ENCODE results near the gene DHRS7C.

DHRS7C gene, protein sequence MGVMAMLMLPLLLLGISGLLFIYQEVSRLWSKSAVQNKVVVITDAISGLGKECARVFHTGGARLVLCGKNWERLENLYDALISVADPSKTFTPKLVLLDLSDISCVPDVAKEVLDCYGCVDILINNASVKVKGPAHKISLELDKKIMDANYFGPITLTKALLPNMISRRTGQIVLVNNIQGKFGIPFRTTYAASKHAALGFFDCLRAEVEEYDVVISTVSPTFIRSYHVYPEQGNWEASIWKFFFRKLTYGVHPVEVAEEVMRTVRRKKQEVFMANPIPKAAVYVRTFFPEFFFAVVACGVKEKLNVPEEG
- total RNA-seq = 0 reads per million in 3 experiments

DNA sequence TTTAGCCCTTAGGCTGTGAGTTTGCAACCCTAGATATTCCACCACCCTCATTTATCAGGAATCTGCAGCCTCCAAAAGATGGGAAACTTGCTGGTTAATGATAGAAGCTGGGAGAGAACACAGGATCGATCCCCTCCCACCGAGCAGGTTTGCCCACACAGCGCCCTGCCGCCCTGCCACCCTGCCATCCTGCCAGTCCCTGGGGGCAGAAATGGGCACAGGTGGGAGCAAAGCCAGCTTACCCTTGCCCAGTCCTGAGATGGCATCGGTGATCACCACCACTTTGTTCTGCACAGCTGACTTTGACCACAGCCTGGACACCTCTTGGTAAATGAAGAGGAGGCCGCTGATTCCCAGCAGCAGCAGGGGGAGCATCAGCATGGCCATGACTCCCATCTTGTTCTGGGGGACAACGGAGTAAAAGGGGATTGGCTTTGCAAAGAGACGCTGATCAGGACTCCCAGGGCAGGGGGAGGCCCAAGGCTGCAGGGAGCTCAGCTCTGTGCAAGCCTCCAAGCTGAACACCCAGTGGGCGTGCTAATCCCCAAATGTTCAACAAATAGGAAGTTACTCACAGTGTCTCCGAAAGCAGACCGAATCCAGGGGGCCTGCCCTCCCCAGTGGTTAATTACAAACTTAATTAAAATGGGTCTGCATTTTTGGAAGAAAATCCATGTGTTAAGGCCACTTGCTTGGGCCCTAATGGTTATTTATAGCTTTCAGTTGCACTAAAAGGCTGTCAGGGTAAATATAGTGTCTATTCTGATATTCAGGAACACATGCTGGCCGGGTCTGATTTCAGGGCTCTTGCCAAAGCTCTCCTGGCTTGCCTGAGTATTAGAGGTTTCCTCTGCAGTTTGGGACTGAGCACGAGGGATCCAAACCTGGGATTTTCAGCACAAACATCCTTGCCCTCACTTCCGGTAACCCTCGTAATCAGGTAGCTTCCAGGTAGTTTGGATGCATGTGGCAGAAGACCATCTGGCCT is at the start of gene DHRS7C:
DHRS7C (minus strand) TSS at position 704 of the 988 bp plus-strand sequence; CDS start at position 396, 308 bp downstream.
- DNase-seq = no peak

DNA sequence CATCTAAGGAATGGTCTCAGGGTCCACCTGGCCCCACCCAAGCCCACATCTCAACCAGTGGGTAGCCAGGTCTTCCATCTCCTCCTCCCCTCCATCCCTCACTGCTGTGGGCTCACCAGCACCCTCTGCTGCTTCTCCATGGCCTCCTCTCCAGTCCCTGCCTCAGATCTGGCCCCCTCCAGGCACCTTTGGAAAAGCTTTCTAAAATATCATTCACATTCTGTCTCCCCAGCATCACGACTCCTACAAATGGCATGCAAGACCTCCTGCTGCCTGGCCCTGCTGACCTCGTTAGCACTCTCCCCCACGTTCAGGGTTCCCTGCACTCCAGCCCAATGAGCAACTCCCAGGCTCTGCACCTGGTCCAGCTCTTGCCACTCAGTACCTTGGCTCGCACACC is 48.0 kb upstream of the DHRS7C start:
- DNase-seq = no peak

DNA sequence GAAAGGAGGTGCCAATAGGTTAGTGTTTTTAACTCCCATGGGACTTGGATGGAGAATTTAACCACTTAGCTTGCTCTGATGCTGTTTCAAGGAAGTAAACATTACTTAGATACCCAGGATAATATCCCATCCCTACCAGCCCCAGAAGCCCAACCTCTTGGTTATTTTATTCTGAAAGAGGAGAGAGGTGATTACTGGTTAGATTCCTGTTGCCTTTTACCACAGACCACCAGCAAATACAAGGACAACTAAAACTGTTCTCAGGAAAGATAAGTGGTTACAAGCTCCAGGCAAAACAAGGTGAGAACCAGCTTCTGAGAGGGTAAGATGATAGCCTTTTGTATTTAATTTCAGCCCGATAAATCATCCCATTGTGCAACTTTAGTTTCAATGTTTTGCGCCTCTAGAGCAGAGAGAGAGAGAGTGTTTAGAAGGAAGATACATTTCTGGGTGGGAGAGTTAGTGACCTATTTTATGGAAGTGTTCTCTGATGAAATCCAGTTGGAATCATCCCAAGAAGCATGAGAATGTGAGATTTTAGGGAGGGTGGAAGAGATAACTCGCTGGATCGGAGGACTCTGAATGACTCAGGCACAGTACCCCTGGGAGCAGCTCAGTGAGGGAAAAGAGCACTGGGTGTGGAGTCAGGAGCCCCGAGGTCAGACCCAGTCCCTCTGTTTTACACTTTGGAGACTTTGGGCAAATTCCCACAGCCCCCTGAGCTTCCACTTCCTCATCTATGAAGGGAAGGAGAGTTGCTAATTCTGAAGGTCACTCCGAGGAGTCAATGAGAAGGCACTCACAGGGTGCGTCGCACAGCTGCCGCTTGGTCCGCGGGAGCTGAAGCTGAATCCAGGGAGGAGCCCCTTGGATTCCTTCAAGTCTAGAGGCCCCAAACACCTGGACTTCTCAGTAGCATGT is 46.4 kb upstream of the DHRS7C start:
- no peak for DNase-seq

DNA sequence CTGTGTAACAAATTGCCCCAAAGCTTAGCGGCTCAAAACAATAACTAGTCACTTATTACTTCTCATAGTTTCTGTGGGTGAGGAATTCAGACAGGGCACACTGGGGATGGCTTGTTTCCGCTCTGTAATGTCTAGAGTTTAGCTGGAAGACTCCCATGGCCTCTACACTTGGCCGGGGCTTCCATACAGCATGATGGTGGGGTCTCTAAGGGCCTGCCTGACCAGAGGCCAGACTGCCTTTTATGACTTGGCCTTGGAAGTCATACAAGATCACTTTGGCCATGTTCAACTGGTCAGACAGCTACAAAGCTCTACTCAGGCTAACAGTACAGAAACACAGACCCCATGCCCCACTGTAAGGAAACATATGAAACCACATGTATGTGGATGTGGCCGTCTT is 42.5 kb upstream of the DHRS7C start:
- no peak for DNase-seq

DNA sequence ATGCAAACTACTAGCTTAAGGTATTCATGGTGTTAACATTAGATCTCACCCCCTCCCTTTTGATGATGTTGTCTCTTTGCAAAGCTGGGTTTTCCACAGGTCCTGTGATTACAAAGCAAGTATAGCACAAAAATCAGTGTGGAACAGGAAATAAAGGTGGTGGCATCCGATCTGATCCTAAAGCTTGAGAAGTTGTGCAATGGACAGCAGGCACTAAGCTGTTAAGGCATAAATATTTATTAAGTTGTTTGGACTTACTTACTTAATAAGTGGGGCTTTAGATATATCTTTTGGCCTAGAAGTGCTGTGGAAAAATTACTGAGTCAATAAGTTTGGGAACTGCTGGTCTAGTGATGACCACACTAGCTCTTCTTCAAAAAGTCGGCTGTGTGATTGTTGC is 39.3 kb upstream of the DHRS7C start:
- no peak for DNase-seq

DNA sequence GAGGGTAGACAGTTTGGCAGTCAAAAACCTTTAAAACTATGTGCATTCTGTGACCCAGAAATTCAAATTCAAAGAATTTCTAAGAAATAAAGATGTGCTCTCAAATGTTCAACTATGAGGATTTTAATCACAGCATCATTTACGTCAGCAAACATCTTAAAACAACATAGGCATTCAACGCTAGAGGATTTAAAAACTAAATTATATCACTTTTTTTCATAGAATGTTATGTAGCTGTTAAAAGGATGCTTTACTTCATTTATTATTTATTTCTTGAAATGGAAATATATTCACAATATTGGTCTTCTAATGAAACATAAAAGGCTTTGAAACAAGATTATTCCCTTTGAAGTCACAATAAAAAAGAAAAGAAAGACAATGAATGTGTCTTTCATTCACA is 38.0 kb upstream of the DHRS7C start:
- DNase-seq = no peak

DNA sequence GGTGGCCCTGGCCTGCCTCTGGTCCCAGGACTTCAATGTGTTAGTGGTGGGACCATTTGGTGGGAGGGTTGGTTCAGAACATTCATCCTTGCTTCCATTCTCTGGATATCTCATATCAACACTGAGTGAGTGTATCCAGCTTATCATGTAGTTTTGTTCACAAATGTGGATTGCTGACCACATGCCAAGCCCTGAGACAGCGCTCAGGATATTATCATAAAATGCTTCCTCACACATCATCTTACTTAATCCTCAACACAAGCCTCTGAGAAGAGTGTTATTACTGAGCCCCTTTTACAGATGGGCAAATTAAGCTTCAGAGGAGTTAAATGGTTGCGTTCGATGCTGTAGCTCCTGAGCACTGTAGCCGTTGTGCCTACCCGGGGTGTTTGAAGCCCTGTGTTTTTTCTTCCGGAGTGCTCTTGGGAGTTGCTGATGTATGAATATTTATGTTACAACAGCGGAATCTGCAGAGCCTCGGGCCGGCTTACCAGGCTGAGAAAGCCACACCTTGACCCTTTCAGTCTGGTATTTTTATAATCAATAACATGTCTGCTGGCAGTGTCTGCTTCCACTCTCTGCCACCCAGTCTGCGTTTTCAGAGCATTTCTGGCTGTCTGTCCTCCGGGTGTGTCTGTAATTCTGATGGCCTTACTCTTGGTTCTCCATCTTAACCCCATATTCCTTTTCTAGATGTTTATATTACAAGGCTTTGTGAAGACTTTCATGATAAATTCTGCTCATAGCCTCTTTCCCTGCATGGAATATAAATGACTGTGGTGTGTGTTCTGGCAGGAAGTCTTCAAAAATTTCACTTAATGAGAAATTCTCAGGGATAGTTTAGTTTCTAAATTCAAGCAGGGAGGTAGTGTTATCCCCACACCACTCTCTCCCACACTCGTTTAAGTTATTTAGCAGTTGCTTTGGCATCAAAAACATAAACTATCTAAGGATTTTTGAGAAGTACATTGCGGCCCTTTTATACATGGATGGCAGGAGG is 37.2 kb upstream of the DHRS7C start:
- DNase-seq = no peak

DNA sequence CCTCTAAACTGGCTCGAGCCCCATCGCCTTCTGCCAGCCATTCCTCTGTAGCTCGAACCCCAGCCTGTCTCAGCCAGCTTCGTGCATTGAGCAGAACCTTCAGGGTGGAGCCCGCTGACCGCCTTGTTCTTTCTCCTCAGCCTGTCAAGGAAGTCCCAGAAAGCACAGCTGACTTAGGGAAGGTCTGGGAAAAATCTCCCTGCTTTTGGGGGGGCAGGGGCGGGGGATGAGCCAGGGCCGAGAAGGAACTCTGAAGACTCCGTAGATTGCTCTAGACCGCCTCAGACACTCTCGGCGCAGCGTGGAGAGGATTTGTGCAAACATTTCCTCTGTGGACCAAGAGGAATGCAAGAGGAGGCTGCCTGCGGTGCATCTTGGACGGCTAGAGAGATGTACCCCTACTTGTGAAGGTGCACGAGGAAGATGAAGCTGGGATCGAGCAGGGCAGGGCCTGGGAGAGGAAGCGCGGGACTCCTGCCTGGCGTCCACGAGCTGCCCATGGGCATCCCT is 34.3 kb upstream of the DHRS7C start, which contains the start of gene GLP2R:
GLP2R (plus strand) TSS at position 284 of the 510 bp plus-strand sequence; CDS start at position 424, 140 bp downstream.
- DNase-seq = no peak

DNA sequence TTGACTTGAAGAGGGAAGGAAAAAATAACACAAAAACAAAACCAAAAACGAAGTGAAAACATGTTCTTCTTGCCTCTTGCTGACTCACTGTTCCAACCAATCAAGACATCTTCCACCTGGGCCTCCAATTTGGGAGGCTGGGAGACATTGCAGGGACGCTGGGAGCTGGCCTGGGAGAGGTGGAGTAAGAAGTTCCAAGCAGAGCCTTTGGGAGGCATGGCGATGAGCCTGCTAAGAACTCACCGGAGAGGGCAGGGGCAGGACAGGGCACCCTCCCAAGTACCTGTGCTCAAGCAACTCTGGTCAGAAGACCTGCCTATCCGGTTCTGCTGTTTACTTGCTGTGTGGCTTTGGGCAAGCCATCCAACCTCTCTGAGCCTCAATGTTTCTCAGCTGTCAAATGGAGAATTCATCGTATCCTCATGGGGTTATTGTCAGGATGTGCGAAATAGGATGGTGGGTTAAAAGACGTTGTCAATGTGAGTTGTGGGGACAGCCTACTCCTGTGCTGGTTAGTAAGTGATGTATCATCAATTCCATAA is 33.5 kb upstream of the DHRS7C start:
- DNase-seq = no peak

DNA sequence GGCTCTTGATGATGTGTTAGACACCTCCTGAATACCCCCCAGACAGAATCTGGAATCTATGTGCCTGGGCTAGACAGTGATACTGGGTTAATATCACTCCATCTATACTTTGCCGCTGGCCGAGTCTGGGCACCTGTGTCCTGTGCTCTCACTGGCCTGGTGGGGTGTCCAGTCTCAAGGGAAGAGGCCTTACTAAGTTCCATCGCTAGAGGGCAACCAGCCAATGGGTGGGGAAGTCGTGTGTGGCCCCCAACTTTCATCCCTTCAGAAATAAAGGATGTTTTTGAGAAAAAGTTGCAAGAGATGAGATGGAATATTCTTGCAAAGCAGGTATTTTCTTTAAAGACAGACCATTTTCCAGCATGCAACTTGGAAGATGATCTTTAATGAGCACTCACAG is 32.7 kb upstream of the DHRS7C start:
- DNase-seq = no peak

DNA sequence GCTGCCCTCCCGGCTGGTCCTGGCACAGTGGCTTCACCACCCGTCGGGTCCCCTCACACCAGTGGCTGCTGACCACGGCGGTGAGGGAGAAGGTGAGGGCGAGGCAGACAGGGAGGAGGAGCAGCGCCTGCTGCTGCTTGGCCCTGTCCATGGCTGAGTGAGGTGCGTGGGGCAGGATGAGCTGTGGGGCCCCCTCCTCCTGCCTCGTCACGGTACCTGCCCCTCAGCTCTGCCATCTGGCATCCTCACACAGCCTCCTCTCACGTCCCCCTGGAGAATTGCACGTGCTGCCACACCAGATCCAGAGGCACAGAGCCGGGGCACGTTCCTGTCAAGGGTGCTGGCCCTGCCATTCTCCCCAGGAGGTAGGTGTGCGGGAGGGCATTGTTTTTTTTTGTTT is 30.5 kb upstream of the DHRS7C start, which contains the start of gene GSG1L2:
GSG1L2 (minus strand) TSS at position 159 of the 400 bp plus-strand sequence; CDS start at position 151, 8 bp downstream.
- no peak for DNase-seq

DNA sequence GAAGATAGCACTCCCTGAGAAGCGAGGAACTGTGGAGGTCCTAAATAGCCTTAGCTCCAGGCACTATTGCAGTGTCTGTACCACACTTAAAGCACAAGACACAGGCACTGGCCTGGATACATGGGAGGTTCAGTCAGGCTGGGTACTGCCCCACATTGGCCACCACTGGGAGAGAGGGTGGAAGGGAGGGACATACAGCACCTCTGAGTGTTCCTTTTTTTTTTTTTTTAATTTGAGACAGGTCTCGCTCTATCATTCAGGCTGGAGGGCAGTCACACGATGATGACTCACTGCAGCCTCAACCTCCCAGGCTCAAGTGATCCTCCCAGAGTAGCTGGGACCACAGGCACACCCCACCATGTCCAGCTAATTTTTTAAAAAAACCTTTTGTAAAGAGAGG is 29.1 kb upstream of the DHRS7C start:
- DNase-seq = no peak

DNA sequence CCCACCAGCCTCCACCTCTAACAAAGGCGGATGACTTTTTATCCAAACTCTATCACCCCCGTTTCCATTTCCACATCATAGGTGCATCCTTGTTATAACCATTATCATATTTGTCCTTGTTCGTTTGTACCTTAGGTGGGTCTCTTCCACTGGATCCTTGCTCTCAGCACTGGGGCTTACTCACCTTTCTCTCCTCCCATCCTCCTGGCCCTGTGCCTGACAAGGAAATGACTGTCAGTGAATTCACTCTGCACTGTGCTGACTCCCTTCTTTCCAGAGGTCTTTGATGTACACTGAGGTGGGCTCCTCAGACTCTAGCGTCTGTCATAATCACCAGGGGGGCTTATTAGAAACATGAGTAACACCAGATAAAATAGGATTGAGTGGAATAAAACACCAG is 27.4 kb upstream of the DHRS7C start:
- no peak for DNase-seq

DNA sequence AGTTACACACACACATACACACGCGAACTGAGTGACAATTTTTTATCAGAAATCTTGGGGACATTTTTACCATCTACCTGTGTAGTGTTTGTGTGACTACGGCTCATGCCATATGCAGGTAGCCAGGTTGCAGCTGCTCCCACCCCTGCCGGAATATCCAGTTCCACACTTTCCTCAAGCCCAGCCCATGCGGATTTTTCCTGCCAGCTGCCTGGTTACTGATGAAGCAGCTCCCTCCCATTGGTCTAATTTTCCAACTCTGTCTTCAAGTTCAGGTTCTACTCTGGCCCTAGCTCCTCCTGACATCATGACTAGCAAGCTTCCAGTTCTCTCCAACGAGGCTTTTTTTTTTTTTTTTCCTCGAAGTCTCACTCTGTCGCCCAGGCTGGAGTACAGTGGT is 25.7 kb upstream of the DHRS7C start:
- DNase-seq = no peak

DNA sequence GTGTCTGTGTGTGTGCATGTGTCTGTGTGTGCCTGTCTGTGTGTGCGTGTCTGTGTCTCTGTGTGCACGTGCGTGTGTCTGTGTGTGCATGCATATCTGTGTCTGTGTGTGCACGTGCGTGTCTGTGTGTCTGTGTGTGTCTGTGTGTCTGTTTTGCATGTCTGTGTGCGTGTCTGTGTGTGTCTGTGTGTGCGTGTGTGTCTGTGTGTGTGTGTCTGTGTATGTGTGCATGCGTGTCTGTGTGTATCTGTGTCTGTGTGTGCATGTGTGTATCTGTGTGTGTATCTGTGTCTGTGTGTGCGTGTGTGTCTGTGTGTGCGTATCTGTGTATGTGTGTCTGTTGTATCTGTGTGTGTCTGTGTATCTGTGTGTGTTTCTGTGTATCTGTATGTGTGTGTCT is 25.1 kb upstream of the DHRS7C start:
- DNase-seq = no peak

DNA sequence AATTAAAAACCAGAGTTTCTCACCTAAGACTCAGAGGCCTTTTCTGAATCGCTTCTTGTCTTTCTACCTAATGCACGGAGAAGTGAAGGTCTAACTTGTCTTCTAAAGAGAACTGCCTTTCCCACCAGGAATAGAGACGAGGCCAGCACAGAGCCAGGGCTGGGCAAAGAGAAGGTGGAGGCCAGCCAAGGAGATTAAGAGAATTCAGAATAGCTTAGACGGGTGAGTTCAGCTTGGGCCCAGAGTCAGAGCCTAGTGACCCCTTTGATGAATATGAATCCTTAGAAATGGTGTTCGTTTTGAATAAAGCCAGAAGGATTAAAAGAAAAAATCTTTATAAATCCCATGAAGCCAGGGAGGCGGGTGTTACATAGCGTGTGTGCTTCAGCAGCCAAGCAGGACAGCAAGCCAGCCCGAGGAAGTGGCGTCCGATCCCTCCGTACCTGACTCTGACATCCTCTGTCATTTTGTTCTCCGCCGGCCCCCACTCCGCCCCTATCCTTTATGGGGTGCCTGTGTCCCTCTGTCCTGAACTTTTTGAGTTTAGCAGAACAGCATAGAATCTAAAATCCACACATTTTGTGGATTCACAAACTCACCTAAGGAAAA is 23.0 kb upstream of the DHRS7C start:
- DNase-seq = no peak

DNA sequence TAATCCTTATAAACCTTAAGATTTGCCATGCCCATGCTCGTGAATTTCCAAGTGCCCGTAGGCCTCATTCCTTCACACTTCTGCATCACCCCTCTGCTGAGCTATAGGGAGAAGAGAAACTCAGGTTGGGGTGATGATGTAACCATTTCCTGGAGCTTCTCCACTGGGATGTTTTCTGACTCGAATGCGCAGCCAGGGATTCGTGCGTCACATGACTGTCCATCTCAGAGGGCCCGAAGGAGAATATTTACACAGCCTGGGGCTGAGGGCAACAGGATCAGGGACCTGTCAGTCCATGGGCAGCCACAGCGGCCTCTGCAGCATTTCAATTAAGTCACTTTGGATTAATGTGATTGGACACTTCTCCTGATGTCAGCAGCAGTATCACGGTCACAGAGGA is 21.8 kb upstream of the DHRS7C start:
- no peak for DNase-seq

DNA sequence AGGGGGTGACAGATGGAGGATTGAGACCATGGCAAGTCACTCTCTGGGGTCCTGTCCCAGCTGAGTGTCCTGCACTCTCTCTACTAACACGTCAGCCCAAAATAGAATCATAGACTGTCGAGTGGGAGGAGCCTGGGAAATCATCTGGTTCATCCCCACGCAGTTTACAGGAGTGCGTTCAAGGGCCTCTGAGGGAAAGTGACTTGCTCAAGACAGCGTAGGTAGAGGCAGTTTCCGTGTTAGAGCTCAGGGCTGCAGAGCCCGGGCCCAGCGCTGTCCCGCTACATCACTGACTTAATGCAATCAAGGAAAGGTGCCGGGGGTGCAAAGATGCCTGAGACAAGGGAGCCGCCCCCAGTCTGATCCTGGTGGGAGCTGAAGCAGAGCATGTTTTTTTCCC is 20.1 kb upstream of the DHRS7C start:
- no peak for DNase-seq

DNA sequence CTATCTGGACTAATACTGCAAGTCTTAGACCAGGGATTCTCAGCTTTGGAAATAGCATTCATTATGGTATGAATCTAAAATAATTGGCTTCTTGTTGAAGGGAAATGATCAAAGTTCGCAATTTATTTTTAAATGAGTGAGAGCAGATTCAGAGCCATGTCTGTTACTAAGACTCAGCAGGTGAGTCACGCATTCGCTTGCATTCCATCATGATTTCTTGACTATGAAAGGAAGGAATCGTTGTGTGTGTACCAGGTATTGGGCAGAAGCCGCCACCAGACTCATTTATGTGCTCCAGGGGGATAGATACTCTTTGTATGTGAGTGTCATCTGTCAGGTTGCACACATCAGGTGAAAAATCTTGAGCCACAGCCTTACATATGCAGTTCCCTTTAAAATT is 19.7 kb upstream of the DHRS7C start:
- DNase-seq = no peak

Measured in central memory CD4-positive, alpha-beta T cell (primary cell).